K562 (cell line): ENCODE measurements around the gene RPS19. TPM values are rescaled to one million over a fixed set of nuclear protein-coding genes. Genes with fewer than 3 reads are reported as not detected.

Experiments used
- ATAC-seq: fragments of 200-7000 bp; cut with Tn5 transposase; 3 replicates; pipeline ENCODE4 v1.9.1; 2020; ENCODE audit warnings: moderate library complexity
- BruUV-seq: library from RNA; stranded (reverse); fragments of 400-500 nt; replicated peaks from 2 replicates; lab custom pipeline; 2021; lab: Mats Ljungman, UMichigan
- CTCF ChIA-PET: fragments of 300-600 bp; formaldehyde crosslinking; extraction: SDS; loops from one replicate; lab custom pipeline; 2021; ENCODE audit warnings: low intra/inter-chr PET ratio; lab: Yijun Ruan, JAX
- POLR2A ChIA-PET: fragments of 300-600, 350-650 bp; sonication (Branson Sonifier 250); formaldehyde crosslinking; extraction: SDS; loops from one replicate; lab custom pipeline; 2021; ENCODE audit warnings: antibody characterized with exemption, inconsistent platforms; lab: Yijun Ruan, JAX
- DNase-seq, 4 experiments: peaks; one replicate each; pipeline versions ENCODE4 v3.0.0 to v3.0.0-alpha.2; 2011 to 2018; ENCODE audit warnings: low spot score in 3 of 4, mixed read lengths in 3 of 4; ENCODE audit errors: extremely low read depth in 1 of 4
- FAIRE-seq: peaks from 2 replicates; lab custom pipeline; 2011; peaks lifted over from hg19 to GRCh38; lab: Jason Lieb, UNC
- H2AFZ ChIP-seq: 2 replicates; pipeline ENCODE4 v1.6.0; 2011; ENCODE audit warnings: low read depth, low read length, control low read depth, inconsistent platforms
- H3K27ac ChIP-seq: fragments of 200-600 bp; 3 replicates; pipeline ENCODE4 v1.8.0; 2011; ENCODE audit warnings: low read depth, mild to moderate bottlenecking, control low read depth, inconsistent platforms, low read length, moderate library complexity, mixed read lengths; ENCODE audit errors: extremely low read depth
- H3K27me3 ChIP-seq, 2 experiments: fragments of 300-600 bp in 1 of 2; 2 replicates in 1 of 2; 3 replicates in 1 of 2; pipeline versions ENCODE4 v1.6.0 to v1.8.0; 2011; ENCODE audit warnings: inconsistent platforms in 2 of 2, low read length in 2 of 2, mild to moderate bottlenecking in 1 of 2, mixed read lengths in 1 of 2, moderate library complexity in 1 of 2; ENCODE audit not compliant: control insufficient read depth in 2 of 2, insufficient read depth in 2 of 2
- H3K36me3 ChIP-seq: fragments of 300-600 bp; 3 replicates; pipeline ENCODE4 v1.8.0; 2011; ENCODE audit warnings: mild to moderate bottlenecking, low read length, inconsistent platforms; ENCODE audit not compliant: control insufficient read depth, insufficient read depth
- H3K4me1 ChIP-seq, 2 experiments: fragments of 200-600 bp in 1 of 2; replicated peaks in 1 of 2; 2 replicates in 1 of 2; 3 replicates in 1 of 2; pipeline versions ENCODE4 v1.5.1 to v1.8.0; 2011; ENCODE audit warnings: inconsistent platforms in 2 of 2, low read length in 2 of 2, mild to moderate bottlenecking in 1 of 2, mixed read lengths in 1 of 2, moderate library complexity in 1 of 2; ENCODE audit not compliant: control insufficient read depth in 2 of 2, insufficient read depth in 2 of 2
- H3K4me2 ChIP-seq: 2 replicates; pipeline ENCODE4 v1.6.1; 2011; ENCODE audit warnings: low read length, control low read depth, inconsistent platforms, mixed read lengths; ENCODE audit not compliant: insufficient read depth
- H3K4me3 ChIP-seq: fragments of 200-600 bp; sonication (generic), shearing (Covaris generic); 2 replicates; pipeline ENCODE4 v1.5.1; 2016; ENCODE audit warnings: control low read depth, inconsistent platforms
- H3K79me2 ChIP-seq: fragments of 200-600 bp; 3 replicates; pipeline ENCODE4 v1.8.0; 2011; ENCODE audit warnings: low read length, inconsistent platforms; ENCODE audit not compliant: control insufficient read depth, insufficient read depth
- H3K9ac ChIP-seq, 2 experiments: 2 replicates each; pipeline versions ENCODE4 v1.6.0 to v1.6.1; 2011; ENCODE audit warnings: low read depth in 2 of 2, low read length in 2 of 2, control low read depth in 1 of 2, inconsistent platforms in 1 of 2, mild to moderate bottlenecking in 1 of 2, mixed read lengths in 1 of 2; ENCODE audit not compliant: insufficient read depth in 1 of 2
- H3K9me1 ChIP-seq: one replicate; pipeline ENCODE4 v1.6.0; 2011; ENCODE audit warnings: inconsistent platforms, mild to moderate bottlenecking, low read length, moderate library complexity; ENCODE audit not compliant: control insufficient read depth, insufficient read depth
- H3K9me3 ChIP-seq: replicated peaks from 2 replicates; pipeline ENCODE4 v1.5.1; 2011; ENCODE audit warnings: low read depth, low read length, inconsistent platforms; ENCODE audit not compliant: control insufficient read depth, insufficient read depth
- H4K20me1 ChIP-seq: replicated peaks from 2 replicates; pipeline ENCODE4 v1.6.1; 2011; ENCODE audit warnings: low read length, inconsistent platforms, mixed read lengths; ENCODE audit not compliant: control insufficient read depth, insufficient read depth
- POLR2G ChIP-seq: fragments of 200-400 bp; formaldehyde crosslinking; IDR thresholded peaks from 2 replicates; pipeline ENCODE4 v1.6.1; 2017; ENCODE audit warnings: low read depth, mild to moderate bottlenecking, antibody characterized with exemption, low read length, moderate library complexity
- ZBTB5 ChIP-seq: fragments of 450-650 bp; IDR thresholded peaks from 2 replicates; pipeline ENCODE4 v1.6.1; 2017; ENCODE audit warnings: antibody characterized with exemption
- ZNF124 ChIP-seq: sonication (generic); formaldehyde crosslinking; IDR thresholded peaks from 2 replicates; pipeline ENCODE4 v1.8.1; 2022; ENCODE audit warnings: missing genetic modification reagents
- WGBS: fragments of 100-300 bp; shearing (Covaris generic); methylation state at CpG from one replicate; pipeline ENCODE4 v1.1.6; 2016; ENCODE audit warnings: low coverage, mixed read lengths; ENCODE audit not compliant: insufficient coverage; ENCODE audit errors: missing lambda C conversion rate; 5-methylcytosine and 5-hydroxymethylcytosine counted together
- in situ Hi-C: fragments of 300-500 bp; cut with MboI; formaldehyde crosslinking; loops from 4 replicates; pipeline ENCODE4 v1.15.0; 2018; ENCODE audit warnings: inconsistent platforms, mixed read lengths
- intact Hi-C: fragments of 100-400 bp; cut with micrococcal nuclease; formaldehyde crosslinking; loops from 2 replicates; pipeline ENCODE4 v1.14.2; 2022
- polyA plus RNA-seq, 8 experiments: library from polyadenylated mRNA; depleted of rRNA in 4 of 8; stranded (reverse) in 5 of 8; unstranded in 3 of 8; fragments of >200 nt; fragmentation: Nextera tagmentation in 2 of 8; fragmentation: Illumina TruSeq in 1 of 8; extraction: Ambion mirVana in 2 of 8; extraction: Trizol in 1 of 8; gene quantifications; 2 replicates each; pipeline versions ENCODE4 v1.2.1 to v1.2.3, GENCODE V29; 2011 to 2014; ENCODE audit warnings: inconsistent platforms in 1 of 8, missing spikeins in 1 of 8
- total RNA-seq, 7 experiments: library from RNA; depleted of rRNA in 6 of 7; stranded (reverse); fragments of >200 nt in 6 of 7; fragmentation: Illumina TruSeq in 2 of 7; extraction: Trizol in 2 of 7; gene quantifications; 2 replicates each; pipeline versions ENCODE4 v1.2.1 to v1.2.3, GENCODE V29; 2011 to 2021; ENCODE audit warnings: low replicate concordance in 1 of 7

RPS19 gene
- total and polyA plus RNA-seq, 9 of the 15 experiments (the other 6 are each of a cell fraction or from before 2014, with no cell fraction given) = 1,964 to 3,408 (median 2,747) TPM

GRCh38 chr19:41909706-41910105 is 49.7 kb downstream of the RPS19 start:
- intact Hi-C loops = no loop called here
- H3K4me3 ChIP-seq = no peak overlapping the region
- H3K9ac ChIP-seq = no peak overlapping the region
- H3K9me3 ChIP-seq = no peaks in the 10 kb centered on the region
- H3K27me3 ChIP-seq = peaks cover 18 to 34% of the 10 kb centered on the region in 2 experiments
- no peak overlapping the region for H3K27ac ChIP-seq
- ChIA-PET POLR2A (interaction anchor here (0.6 kb wide), 1 partner anchor 14 kb away, joined by 3 read pairs; no protein-coding TSS in a partner anchor), CTCF (no interaction called here)
- H3K4me2 ChIP-seq = no peak overlapping the region
- H3K36me3 ChIP-seq = peaks cover 23% of the 10 kb centered on the region; the same call in 1 of the 3 replicates
- DNase-seq (peak in 1 of 4 experiments; percentile 11), FAIRE-seq (no peak), ATAC-seq (no peak)
- no peaks in the 10 kb centered on the region for H3K79me2 ChIP-seq
- TF ChIP-seq ZNF124 (CRISPR knock-in tag) = no peak
- TF ChIP-seq POLR2G = peak; percentile 63
- no peak for TF ChIP-seq ZBTB5
- 52% methylated on average over 11 of the region's 13 CpGs for WGBS
- peaks cover 4% of the 10 kb centered on the region for H3K9me1 ChIP-seq
- no peak overlapping the region for H2AFZ ChIP-seq
- peaks cover 0 to 33% of the 10 kb centered on the region in 2 experiments; a peak in 2 of 5 replicates for H3K4me1 ChIP-seq
- in situ Hi-C loops = no loop called here
- BruUV-seq = TSS peak; percentile 19
- H4K20me1 ChIP-seq = peaks cover 22% of the 10 kb centered on the region; the same call in 1 of the 2 replicates
